IPS-20b (cell line): ENCODE data around the gene CCDC40.

ENCODE experiments used
- H3K27ac ChIP-seq: one replicate; pipeline ENCODE4 v1.5.1; 2013; ENCODE audit warnings: low read length
- H3K27me3 ChIP-seq: 2 replicates; pipeline ENCODE4 v1.6.1; 2013; ENCODE audit warnings: mild to moderate bottlenecking, low read length, inconsistent platforms; ENCODE audit not compliant: insufficient read depth
- H3K36me3 ChIP-seq: 2 replicates; pipeline ENCODE4 v1.6.1; 2013; ENCODE audit warnings: low read depth, mild to moderate bottlenecking, inconsistent platforms, low read length, moderate library complexity; ENCODE audit not compliant: insufficient read depth
- H3K4me1 ChIP-seq: 2 replicates; pipeline ENCODE4 v1.6.1; 2013; ENCODE audit warnings: mild to moderate bottlenecking, control low read depth, inconsistent platforms, low read length, moderate library complexity; ENCODE audit not compliant: insufficient read depth
- H3K4me3 ChIP-seq: 2 replicates; pipeline ENCODE4 v1.5.1; 2013; ENCODE audit warnings: mild to moderate bottlenecking, low read length, inconsistent platforms
- H3K9ac ChIP-seq: 2 replicates; pipeline ENCODE4 v1.6.1; 2013; ENCODE audit warnings: low read depth, mild to moderate bottlenecking, inconsistent platforms, low read length, moderate library complexity
- H3K9me3 ChIP-seq: 2 replicates; pipeline ENCODE4 v1.6.1; 2013; ENCODE audit warnings: mild to moderate bottlenecking, low read depth, low read length, inconsistent platforms; ENCODE audit not compliant: insufficient read depth

CCDC40 gene

DNA sequence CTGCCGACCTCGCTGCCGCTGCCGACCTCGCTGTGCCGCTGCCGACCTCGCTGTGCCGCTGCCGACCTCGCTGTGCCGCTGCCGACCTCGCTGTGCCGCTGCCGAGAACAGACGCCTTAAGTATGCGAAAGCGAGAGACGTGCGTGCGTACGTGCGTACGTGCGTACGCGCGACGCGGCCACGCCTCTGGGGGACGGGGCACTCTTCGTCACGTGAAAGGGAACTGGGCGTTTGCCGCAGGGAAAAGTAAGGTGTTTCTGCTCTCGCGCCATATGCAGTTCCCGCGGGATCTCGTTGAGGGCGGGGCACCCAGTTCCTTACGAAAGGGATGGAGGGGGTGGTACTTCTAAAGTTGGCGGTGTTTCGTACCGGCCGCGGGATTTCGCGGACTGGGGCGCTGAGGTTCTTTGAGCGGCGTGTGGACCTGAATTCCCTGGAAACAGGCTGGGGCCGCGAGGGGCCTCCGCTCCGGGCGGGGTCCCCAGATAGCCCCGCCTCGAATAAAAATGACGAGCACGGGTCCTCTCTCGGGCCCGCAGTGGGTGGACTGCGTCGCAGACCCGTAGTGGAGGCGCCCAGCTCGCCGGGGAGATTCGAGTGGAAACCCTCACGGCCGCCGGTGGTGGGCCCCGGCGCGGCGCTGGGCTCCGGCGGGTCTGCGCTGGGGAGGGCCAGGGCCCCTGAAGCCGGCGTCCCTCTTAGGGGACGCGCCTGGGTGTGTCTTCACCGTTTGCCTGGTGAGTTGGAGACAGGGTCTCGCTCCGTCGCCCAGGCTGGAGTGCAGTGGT, 110.8 kb downstream of the CCDC40 start, which contains the start of gene EIF4A3:
Gene EIF4A3, minus strand, starts transcription at position 94 of the 788 bp plus-strand sequence. CDS start 167 bp downstream, outside the sequence.
- peaks cover 37% of the 10 kb centered on the region for H3K36me3 ChIP-seq
- peaks cover 9% of the 10 kb centered on the region for H3K4me1 ChIP-seq
- peak within 1 kb of the TSS; percentile 91 for H3K4me3 ChIP-seq
- H3K27ac ChIP-seq, result peak within 1 kb of the TSS; percentile 34
- H3K9ac ChIP-seq, result peak within 1 kb of the TSS; percentile 90
- no peaks in the 10 kb centered on the region for H3K27me3 ChIP-seq
- no peaks in the 10 kb centered on the region for H3K9me3 ChIP-seq
